Measurements from ENCODE around the gene CSNK1G1. TPM values are rescaled to one million over a fixed set of nuclear protein-coding genes. Genes with fewer than 3 reads are reported as not detected.
"Not testable (repeated sequence)": the region's sequence is repeated elsewhere in the genome, so short reads cannot be mapped to it uniquely, and the experiment has no call there.

Gene CSNK1G1
- total and polyA plus RNA-seq, 7 donors: 3.0 to 24.3 (median 7.8) TPM

DNA sequence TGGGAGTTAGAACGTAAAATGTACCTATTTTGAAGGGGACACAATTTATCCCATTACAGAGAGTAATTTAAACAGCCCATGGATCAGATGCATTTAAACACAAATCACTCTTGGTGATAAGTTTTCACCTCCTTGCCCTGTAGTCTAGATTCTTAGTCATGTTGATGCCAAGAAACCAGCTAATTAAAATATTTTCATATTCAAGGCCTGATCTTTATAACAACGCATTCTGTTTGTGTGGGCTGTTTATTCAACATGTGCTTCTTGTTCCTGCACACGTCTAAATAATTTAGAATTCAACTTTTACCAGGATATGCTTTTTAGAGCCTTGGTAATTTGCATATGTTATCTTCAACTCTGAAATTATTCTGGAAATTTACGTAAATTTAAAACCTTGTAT, 234.4 kb downstream of the CSNK1G1 start:
- intact Hi-C loops (cut with DNase I): no loop called here
- TF ChIP-seq, protein P1, sequence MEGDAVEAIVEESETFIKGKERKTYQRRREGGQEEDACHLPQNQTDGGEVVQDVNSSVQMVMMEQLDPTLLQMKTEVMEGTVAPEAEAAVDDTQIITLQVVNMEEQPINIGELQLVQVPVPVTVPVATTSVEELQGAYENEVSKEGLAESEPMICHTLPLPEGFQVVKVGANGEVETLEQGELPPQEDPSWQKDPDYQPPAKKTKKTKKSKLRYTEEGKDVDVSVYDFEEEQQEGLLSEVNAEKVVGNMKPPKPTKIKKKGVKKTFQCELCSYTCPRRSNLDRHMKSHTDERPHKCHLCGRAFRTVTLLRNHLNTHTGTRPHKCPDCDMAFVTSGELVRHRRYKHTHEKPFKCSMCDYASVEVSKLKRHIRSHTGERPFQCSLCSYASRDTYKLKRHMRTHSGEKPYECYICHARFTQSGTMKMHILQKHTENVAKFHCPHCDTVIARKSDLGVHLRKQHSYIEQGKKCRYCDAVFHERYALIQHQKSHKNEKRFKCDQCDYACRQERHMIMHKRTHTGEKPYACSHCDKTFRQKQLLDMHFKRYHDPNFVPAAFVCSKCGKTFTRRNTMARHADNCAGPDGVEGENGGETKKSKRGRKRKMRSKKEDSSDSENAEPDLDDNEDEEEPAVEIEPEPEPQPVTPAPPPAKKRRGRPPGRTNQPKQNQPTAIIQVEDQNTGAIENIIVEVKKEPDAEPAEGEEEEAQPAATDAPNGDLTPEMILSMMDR (IDR thresholded peaks at IDR 0.05): no peak
- TF ChIP-seq POLR2AphosphoS5 (IDR thresholded peaks at IDR 0.05) (no peak), POLR2A (IDR thresholded peaks at IDR 0.05) (no peak), EP300 (IDR thresholded peaks at IDR 0.05) (no peak)
- 89 to 95% methylated on average over 4 of the region's 4 CpGs for WGBS, 2 donors
- no peak for DNase-seq
- Histone ChIP-seq H3K27ac (no peak overlapping the region), H3K4me3 (no peak overlapping the region), H3K4me1 (no peaks in the 10 kb centered on the region), H3K9me3 (no peaks in the 10 kb centered on the region), H3K27me3 (no peaks in the 10 kb centered on the region), H3K36me3 (peaks cover 23 to 100% (median 47%) of the 10 kb centered on the region in 4 donors)

DNA sequence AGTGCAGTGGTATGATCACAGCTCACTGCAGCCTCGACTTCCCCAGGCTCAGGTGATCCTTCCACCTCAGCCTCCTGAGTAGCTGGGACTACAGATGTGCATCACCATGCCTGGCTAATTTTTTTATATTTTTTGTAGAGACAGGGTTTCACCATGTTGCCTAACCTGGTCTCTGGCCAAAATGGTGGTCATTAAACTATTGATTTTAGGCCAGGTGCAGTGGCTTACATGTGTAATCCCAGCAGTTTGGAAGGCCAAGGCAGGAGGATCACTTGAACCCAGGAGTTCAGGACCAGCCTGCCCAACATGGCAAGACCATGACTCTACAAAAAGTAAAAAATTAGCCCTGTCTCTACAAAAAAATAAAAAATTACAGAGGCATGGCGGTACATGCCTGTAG, 235.7 kb downstream of the CSNK1G1 start:
- intact Hi-C loops (cut with DNase I); DNase-seq; H3K9me3 ChIP-seq; H3K4me1 ChIP-seq; H3K4me3 ChIP-seq; H3K27me3 ChIP-seq; H3K27ac ChIP-seq: not testable (repeated sequence)
- 96 to 98% methylated on average over 2 of the region's 2 CpGs for WGBS, 2 donors
- H3K36me3 ChIP-seq: peaks cover 27 to 100% (median 44%) of the 10 kb centered on the region in 4 donors

DNA sequence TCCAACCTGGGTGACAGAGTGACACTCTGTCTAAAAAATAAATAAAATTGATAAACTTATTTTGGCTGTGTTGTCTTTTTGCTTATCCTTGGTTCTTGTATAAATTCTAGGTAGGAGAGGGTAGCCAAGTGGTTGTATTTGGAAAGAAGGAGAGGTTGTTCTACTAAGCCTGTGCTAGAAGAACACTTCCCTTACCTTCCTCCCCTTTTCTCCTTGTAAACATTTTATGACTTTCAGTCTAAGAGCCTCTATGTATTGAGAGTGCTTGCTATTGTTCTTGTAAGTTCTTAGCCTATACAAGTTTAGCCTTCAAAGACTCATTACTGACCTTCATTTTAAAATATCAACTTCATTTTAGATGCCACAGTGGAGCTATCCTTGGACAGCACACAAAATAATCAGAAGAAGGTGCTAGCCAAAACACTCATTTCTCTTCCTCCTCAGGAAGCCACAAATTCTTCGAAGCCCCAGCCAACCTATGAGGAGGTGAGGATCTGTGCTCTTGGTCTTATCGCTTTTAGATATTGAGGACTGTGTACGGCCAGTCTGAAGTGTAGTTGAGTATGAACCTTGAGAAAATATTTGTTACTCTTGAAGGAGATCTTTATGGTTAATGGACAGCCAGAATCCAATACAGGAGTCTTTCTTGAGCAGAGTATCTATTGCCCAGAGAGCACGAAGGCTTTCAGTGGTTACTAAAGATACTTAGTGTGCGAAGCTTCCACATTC, 238.1 kb downstream of the CSNK1G1 start:
- Histone ChIP-seq H3K4me1 (peaks cover 0 to 4% (median 0%) of the 10 kb centered on the region in 4 donors), H3K9me3 (no peaks in the 10 kb centered on the region), H3K27me3 (no peaks in the 10 kb centered on the region), H3K27ac (no peak overlapping the region), H3K36me3 (peaks cover 28 to 100% (median 53%) of the 10 kb centered on the region in 4 donors), H3K4me3 (no peak overlapping the region)
- WGBS, 2 donors: 93 to 96% methylated on average over 5 of the region's 5 CpGs
- no peak for DNase-seq
- intact Hi-C loops (cut with DNase I): no loop called here
- TF ChIP-seq, protein P1 (IDR thresholded peaks at IDR 0.05): no peak
- TF ChIP-seq POLR2AphosphoS5 (IDR thresholded peaks at IDR 0.05) (no peak), POLR2A (IDR thresholded peaks at IDR 0.05) (no peak), EP300 (IDR thresholded peaks at IDR 0.05) (no peak)

Small RNAs within 50 kb of the gene (small RNA-seq; reads per million reads assigned to genes)
- gene RF00554: 0 reads per million in 3 donors

Other genes starting within 250 kb of the CSNK1G1 start
- gene SNX22, start 204.4 kb downstream of the CSNK1G1 start, total RNA-seq: under 1 TPM in 3 of 4 donors, not detected in 1; under 0.01 to 0.95 (median 0.83) TPM
- gene SNX22, start 204.4 kb downstream of the CSNK1G1 start, polyA plus RNA-seq: 1 to 10 TPM in 1 of 3 donors, under 1 TPM in 1, not detected in 1; 0.23 to 8.4 TPM
- 100 to 1,000 TPM; 154 to 232 (median 183) TPM for gene PPIB, start 193.2 kb downstream of the CSNK1G1 start, total RNA-seq
- 100 to 1,000 TPM; 162 to 647 (median 169) TPM for gene PPIB, start 193.2 kb downstream of the CSNK1G1 start, polyA plus RNA-seq
- gene PCLAF, start 25.3 kb upstream of the CSNK1G1 start, total RNA-seq: 1 to 10 TPM in 3 of 4 donors, not detected in 1; 1.1 to 3.9 (median 1.7) TPM
- gene PCLAF, start 25.3 kb upstream of the CSNK1G1 start, polyA plus RNA-seq: 10 to 100 TPM in 2 of 3 donors, 1 to 10 TPM in 1; 9.0 to 83.0 (median 40.2) TPM
- 10 to 100 TPM; 11.0 to 26.6 (median 12.2) TPM for gene TRIP4, start 31.7 kb upstream of the CSNK1G1 start, total RNA-seq
- gene TRIP4, start 31.7 kb upstream of the CSNK1G1 start, polyA plus RNA-seq: 10 to 100 TPM; 22.6 to 48.3 (median 47.4) TPM
- gene ZNF609, start 104.4 kb upstream of the CSNK1G1 start, total RNA-seq: 10 to 100 TPM; 29.6 to 35.2 (median 31.0) TPM
- 10 to 100 TPM in 1 of 3 donors, 1 to 10 TPM in 2; 4.8 to 13.5 (median 5.5) TPM for gene ZNF609, start 104.4 kb upstream of the CSNK1G1 start, polyA plus RNA-seq